HG03095 (cell line): Measurements from ENCODE around the gene ME3.
"Not testable (repeated sequence)": the region's sequence is repeated elsewhere in the genome, so short reads cannot be mapped to it uniquely, and the experiment has no call there.

Experiments
- ATAC-seq: cut with Tn5 transposase; IDR thresholded peaks from one replicate; pipeline ENCODE4 v1.9.1; 2021; ENCODE audit warnings: moderate library complexity; ENCODE audit not compliant: unreplicated experiment

The ME3 gene

DNA sequence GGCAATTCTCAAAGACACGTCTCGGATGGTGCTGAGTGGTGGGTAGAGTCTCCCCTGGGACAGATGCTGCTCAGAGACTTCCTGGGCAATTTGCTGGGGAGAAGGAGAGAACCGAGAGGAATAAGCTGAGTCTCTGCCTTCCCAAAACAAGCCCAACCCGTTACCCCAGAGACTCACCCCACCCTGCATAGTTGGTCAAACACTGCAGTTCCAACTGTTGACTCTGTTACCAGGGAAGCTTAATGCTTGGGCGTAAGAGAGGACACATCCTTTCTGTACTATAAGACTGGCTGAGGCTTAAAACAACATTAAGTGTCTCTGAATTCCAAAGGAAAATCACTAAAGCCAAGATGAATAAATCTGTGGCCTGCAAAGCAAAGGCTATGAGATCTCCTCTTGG, 229.6 kb downstream of the ME3 start:
- no peak for ATAC-seq

GRCh38 chr11:86442420-86442819, 230.0 kb downstream of the ME3 start:
- no peak for ATAC-seq

DNA sequence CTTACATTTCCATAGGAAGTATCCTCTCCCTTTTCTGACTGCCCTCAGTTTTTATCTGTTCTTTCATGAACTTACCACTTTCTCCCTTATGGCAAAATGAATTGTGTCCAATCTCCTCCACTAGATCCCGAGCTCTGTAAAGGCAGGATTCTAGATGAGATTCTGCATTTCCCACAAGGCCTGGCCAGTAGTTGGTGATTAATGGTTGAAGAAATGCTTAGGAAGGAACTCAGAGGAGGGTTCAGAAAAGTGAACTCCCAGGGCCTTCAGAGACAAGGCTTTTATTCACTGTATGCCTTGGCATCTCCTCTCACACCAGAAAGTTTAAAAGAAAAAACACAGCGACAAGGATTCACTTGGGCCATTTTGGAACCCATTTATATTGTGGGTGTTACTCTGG, 231.6 kb downstream of the ME3 start:
- no peak for ATAC-seq

DNA sequence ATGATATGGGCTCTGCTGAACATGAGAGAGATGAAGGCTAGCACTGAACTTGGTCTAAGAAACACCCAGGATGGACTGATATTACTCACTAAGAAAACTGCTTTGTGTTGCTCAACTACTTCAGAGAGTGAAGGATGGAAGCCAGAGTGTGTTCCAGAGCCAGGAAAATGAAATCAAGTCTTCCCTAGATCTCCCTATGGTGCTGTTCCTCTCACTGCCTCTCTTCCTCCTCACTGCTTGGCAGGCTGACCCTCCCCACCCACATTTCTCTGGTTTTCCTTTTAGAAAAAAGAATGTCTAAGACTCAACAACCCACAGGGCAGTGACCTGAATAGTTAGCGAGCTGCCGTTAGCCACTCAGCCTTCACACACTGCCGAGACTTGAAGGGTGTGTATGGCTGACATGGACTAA, 232.1 kb downstream of the ME3 start:
- ATAC-seq = no peak

DNA sequence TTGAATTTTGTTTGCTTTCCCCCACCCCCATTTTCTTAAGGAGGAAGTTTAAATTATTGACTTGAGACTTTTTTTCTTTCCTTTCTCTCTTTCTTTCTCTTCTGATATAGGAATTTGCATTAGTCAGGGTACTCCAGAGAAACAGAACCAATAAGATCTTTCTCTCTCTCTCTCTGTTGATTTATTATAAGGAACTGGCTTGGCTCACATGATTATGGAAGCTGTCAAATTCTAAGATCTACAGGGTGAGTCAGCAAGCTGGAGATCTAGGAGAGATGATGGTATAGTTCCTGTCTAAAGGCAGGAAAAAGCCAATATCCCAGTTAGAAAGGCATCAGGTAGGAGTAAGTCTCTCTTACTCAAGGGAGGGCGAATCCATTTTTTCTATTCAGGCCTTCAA, 233.7 kb downstream of the ME3 start:
- no peak for ATAC-seq

DNA sequence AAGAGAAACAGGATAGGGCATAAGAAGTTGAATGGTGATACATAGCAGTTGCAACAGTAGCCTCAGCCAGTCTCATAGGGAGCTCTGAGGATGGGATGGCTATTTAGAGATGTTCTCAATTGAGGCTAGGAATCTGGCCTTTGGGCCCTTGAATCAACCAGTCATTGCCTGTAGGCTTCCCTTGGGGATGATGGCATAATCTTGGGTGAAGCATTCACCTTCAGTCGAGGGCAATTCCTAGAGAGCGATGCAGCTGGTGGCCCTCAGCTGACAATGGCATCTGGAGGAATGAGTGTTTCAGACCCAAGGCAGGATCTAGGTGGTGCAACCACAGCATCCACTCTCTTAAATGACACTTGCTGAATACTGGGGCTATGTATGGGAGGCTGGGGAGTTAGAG, 236.7 kb downstream of the ME3 start:
- ATAC-seq = no peak

- ATAC-seq = not testable (repeated sequence)
Observed at GRCh38 chr11:86433361-86434095, 238.9 kb downstream of the ME3 start.

GRCh38 chr11:86431258-86431657, 241.2 kb downstream of the ME3 start:
- ATAC-seq = no peak

DNA sequence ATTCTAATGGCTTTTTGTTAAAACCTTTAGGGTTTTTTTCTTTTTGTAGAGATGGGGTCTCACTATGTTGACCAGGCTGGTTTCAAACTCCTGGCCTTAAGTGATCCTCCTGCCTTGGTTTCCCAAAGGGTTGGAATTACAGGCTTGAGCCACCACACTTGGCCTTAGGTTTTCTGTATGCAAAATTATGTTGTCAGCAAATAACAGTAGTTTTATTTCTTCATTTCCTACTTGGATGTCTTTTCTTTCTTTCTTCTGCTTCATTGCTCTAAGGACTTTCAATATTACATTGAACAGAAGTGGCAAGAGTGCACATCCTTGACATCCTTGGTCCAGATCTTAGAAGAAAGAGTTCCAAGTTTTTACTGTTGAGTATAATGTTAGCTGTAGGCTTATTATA, 245.0 kb downstream of the ME3 start:
- ATAC-seq = no peak

DNA sequence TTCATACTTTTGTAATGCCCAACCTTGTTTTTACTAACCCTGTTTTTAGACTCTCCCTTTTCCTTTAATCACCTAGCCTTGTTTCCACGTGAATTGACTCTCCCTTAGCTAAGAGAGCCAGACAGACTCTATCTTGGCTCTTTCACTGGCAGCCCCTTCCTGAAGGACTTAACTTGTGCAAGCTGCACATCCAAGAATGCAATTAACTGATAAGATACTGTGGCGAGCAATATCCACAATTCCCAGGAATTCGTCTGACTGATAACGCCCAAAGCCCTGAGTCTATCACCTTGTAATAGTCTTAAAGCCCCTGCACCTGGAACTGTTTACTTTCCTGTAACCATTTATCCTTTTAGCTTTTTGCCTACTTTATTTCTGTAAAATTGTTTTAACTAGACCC, 248.9 kb downstream of the ME3 start:
- not testable (repeated sequence) for ATAC-seq

- no peak for ATAC-seq
Observed at GRCh38 chr11:86422371-86422770, 250.0 kb downstream of the ME3 start.

GRCh38 chr11:86421946-86422345, 250.5 kb downstream of the ME3 start:
- ATAC-seq = no peak

GRCh38 chr11:86418917-86419316, 253.5 kb downstream of the ME3 start:
- no peak for ATAC-seq

- no peak for ATAC-seq
Observed at GRCh38 chr11:86418513-86418912, 253.9 kb downstream of the ME3 start.

DNA sequence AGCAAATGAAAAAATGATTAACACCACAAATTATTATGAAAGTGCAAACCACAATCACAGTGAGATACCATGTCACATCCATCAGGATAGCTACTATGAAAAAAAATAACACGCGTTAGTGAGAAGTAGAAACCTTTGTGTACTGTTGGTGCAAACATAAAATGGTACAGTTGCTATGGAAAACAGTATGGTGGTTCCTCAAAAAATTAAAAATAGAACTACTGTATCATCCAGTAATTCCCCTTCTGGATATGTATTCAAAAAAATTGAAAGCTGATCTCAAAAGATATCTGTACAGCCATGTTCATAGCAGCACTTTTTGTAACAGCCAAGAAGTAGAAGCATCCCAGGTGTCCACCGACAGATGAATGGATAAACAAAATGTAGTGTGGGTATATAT, 254.3 kb downstream of the ME3 start:
- no peak for ATAC-seq

- ATAC-seq = not testable (repeated sequence)
Observed at GRCh38 chr11:86416951-86417350, 255.5 kb downstream of the ME3 start.

- no peak for ATAC-seq
Observed at GRCh38 chr11:86416494-86416893, 255.9 kb downstream of the ME3 start.

GRCh38 chr11:86415026-86415425, 257.4 kb downstream of the ME3 start:
- ATAC-seq = no peak

DNA sequence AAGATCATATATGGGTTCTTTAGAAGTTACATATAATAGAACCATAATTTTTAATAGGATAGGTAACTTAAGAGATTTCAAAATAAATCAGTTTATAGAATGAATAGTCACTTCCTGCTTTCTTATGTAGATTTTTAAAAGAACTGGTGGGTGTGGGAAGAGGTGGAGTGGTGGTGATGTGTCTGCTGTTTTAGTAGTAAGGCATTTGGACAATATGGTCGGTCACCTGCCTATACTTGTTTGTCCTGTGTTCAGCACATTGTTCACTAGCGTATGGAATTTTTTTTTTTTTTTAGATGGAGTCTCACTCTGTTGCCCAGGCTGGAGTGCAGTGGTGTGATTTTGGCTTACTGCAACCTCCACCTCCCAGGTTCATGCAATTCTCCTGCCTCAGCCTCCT, 258.4 kb downstream of the ME3 start:
- no peak for ATAC-seq

DNA sequence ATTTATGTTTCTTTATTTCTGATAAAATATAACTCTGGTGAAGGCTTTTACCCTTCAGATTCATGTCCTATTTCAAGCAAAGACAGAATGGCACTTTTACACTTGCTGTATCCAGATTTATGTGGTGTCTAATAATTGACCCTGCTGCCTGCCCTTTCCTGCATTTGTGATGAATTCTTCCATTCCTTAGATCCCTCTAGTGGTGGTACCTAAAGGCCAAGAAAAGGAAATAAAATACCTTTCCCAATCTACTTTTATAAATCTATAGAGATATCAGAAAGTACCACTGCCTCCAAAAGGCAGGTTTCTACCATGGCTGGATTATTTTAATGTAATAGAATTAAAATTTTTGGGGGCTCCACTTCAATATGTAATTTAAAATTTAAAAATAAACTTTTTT, 263.6 kb downstream of the ME3 start:
- ATAC-seq = no peak

DNA sequence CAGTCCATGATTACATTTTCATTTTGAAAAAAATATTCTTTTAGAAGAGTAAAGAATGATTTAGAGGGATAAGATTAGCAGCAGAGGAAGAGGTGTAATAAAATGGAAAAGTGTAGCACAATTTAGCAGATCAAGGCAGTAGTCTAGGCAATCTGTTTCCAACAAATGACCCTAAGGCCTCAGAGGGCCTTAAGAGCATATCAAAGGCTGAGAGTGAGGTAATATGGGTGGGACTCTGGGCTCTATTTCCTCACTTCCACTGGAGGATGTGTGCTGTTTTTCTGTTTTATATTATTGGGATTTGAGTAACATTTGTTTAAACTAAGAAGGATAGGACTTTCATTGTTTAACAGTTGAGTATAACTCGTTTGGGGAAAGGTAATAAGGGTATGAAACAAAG, 269.0 kb downstream of the ME3 start:
- ATAC-seq = no peak

GRCh38 chr11:86398106-86398505, 274.3 kb downstream of the ME3 start:
- no peak for ATAC-seq

- ATAC-seq = no peak
Observed at GRCh38 chr11:86397351-86397750, 275.1 kb downstream of the ME3 start.
